KOPT-K1 (cell line): ENCODE results near the gene PCDHGA1.

Experiments used
- H3K27ac ChIP-seq: fragments of 200-600 bp; sonication (generic); 2 replicates; pipeline ENCODE4 v1.5.1; 2016; ENCODE audit warnings: antibody characterized with exemption, mild to moderate bottlenecking, low read depth, low read length; ENCODE audit not compliant: poor library complexity, severe bottlenecking
- H3K36me3 ChIP-seq: fragments of 200-600 bp; sonication (generic); 2 replicates; pipeline ENCODE4 v1.5.1; 2017; ENCODE audit warnings: antibody characterized with exemption, mild to moderate bottlenecking, low read length, moderate library complexity; ENCODE audit not compliant: insufficient read depth
- H3K9me3 ChIP-seq: fragments of 200-600 bp; sonication (generic); 2 replicates; pipeline ENCODE4 v1.5.1; 2017; ENCODE audit warnings: antibody characterized with exemption, low read length, mild to moderate bottlenecking; ENCODE audit not compliant: insufficient read depth, poor library complexity, severe bottlenecking

Gene PCDHGA1

DNA sequence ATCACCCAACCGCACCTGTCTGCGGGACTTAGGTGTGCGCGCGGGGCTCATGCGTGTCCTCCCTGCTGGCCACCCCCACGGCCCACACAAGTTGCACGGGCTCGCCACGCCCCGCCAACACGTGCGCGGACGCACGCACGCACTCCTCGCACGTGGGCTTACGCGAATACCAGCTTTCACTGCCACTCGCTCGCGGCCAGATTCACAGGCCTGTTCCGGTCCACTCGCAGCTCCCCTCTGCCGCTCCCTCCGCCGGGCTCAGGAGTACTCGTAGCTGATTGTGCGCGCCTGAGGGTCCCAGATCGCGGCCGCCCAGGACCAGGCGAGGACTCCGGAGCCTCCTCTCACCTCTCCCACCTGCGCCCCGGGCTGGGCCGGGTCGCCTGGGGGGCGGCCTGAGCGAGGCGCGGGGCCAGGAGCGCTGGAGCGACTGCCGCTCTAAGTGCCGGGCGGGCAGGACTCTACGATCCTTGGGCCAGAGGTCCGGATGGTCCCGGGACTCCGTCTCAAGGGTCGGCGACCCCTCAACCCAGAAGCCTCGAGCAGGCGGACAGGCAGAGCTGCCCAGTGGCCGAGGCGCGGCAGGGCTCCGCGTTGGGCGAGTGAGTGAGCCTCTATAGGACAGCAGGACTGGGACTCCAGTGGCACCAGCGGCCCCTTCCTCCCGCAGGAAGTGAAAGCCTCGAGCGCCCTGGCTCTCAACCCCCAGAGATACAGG lies 162.0 kb downstream of the PCDHGA1 start:
- H3K9me3 ChIP-seq = no peaks in the 10 kb centered on the region
- H3K36me3 ChIP-seq = no peaks in the 10 kb centered on the region
- H3K27ac ChIP-seq = no peak overlapping the region

DNA sequence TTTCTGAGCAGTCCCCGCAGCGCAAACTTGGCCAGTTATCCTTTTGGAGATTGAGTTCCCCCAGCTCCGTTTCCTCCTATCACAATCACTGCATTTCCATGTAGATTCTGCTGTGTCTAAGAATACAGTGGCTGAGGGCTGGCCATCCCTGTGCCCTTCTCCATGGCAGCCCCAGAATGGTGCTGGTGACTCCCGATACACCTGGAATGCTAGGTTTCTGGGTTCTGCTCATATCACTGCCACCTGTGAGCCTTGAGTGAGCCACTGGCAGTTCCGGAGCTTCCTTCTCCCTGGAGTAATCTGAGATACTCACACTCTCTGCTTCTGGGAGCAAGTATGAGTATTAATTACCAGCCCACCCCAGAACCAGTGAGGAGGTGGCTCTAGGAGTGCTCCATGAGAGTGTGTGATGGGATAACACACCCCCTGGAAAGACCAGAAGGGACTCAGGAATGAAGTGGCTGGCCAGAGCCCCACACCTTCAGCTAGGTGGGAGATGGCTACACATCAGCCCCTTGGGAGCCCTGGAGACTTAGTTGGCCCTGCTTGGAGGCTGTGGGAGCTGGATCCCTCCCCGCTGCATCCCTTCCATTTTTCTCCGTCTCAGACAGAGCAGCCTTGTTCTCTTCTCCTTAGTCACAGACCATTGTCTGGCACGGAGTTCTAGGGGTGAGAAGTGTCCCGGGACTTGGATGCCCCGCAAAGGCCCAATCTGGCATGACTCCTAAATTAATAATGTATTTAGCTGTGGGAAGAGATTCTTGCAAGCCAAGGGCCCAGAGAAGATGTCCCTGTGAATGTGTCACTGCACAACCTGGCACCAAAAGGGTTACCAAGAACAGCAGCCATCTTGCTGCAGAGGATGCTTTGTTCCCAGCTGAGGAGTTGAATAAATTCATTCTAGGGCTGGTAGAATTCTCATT lies 163.4 kb downstream of the PCDHGA1 start:
- Histone ChIP-seq H3K9me3 (no peaks in the 10 kb centered on the region), H3K36me3 (no peaks in the 10 kb centered on the region), H3K27ac (no peak overlapping the region)

DNA sequence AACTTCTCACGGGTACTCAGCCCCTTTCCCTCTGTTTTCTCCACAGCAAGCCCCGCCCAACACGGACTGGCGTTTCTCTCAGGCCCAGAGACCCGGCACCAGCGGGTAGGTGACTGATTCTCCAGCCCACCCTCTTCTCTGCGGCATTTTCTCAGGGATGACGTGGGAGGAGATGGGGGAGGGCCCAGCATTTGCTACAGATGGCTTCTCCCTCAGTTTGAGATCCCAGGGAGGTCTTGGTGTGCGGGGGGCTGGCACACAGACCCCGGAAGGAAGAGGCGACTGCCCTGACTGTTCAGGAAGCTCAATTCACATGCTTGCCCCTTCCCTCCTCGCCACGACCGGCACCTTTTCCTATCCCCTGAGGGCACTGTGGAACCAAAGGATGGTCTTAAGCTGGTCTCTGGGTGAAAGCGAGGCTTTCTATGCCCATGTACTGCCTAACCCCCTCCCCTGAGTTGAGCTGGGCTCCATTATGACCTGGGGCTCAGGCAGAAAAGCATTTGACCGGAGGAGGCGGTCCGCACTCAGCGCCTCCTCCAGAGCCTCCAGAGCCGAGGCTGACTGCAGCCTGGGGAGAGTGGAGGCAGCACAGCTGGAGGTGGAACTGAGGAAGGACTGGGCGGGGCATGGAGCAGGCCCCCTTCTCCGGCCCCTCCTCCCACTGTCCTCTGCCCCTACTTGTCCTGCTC lies 164.6 kb downstream of the PCDHGA1 start:
- no peaks in the 10 kb centered on the region for H3K36me3 ChIP-seq
- no peaks in the 10 kb centered on the region for H3K9me3 ChIP-seq
- no peak overlapping the region for H3K27ac ChIP-seq

DNA sequence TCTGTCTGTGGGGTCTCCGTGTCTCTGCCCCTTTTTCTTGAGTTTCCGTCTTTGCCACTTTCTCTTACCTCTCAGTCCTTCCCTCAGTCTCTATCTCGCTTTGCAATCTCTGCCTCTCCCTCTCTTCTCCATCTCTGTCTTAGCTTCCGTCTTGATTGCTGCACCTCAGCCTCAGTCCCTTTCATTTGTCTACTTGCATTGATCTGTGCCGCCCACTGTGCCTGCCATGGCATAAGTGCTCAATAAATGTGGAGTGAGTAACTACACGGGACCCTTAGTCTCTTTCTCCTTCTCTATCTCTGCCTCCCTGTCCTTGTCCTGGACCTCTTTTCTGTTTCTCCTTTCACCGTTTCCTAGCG lies 165.1 kb downstream of the PCDHGA1 start:
- Histone ChIP-seq H3K27ac (no peak overlapping the region), H3K36me3 (no peaks in the 10 kb centered on the region), H3K9me3 (no peaks in the 10 kb centered on the region)

DNA sequence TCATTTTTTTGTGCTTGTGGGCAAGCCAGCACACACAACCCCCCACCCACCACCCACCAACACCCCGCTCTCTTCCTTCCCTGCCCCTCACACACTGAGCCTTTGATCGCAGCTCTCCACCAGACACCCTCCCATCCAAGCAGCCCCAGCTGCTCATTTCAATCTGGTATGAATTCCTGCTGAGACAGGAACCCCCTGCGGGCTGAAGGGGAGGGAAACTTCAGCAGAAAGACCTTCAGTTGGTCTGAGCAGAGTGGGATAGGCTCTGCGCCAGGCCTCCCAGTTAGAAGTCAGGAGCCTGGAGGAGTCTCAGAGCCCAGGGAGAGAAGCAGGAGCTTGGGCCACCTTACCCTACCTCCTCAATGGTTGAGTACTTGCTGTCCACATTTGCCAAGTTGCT lies 165.7 kb downstream of the PCDHGA1 start:
- Histone ChIP-seq H3K36me3 (no peaks in the 10 kb centered on the region), H3K9me3 (no peaks in the 10 kb centered on the region), H3K27ac (no peak overlapping the region)

DNA sequence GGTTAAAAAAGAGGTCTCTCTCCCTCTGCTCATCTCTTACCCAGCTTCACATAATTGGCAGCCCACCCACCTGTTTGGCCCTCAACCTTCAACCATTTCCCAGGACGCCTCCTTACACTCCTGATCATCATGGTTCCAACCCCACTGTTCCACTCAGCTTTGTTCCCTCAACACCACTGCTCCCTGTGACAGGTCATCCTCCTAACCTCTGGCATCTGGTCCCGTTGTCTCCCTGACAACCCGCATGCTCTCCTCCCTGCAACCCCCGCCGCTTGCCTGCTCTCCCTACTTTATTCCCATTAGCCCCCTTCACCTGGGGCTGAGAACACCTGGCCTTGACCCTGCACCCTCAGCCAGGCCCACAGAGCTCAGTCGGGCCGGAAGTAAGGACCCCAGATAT lies 171.4 kb downstream of the PCDHGA1 start:
- Histone ChIP-seq H3K9me3 (no peaks in the 10 kb centered on the region), H3K27ac (no peak overlapping the region), H3K36me3 (no peaks in the 10 kb centered on the region)

DNA sequence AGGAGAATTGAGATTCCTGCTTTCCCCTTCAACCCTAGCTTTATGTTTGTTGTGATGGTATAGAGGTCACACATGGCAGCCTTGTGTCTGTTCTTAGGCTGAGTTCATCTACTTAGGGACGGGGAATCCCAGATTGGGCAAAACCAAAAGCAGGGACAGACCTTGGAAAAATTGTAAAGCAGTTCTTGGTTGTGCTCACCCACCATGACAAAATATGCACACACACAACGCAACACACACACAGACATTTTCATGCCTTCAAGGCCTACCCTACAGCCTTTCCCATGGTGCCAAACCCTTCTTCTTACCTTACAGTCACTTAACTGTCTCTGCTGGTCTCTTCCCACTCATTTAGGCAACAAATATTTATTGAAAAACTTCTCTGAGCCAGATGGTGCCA lies 173.4 kb downstream of the PCDHGA1 start:
- no peaks in the 10 kb centered on the region for H3K9me3 ChIP-seq
- H3K36me3 ChIP-seq = no peaks in the 10 kb centered on the region
- H3K27ac ChIP-seq = no peak overlapping the region

DNA sequence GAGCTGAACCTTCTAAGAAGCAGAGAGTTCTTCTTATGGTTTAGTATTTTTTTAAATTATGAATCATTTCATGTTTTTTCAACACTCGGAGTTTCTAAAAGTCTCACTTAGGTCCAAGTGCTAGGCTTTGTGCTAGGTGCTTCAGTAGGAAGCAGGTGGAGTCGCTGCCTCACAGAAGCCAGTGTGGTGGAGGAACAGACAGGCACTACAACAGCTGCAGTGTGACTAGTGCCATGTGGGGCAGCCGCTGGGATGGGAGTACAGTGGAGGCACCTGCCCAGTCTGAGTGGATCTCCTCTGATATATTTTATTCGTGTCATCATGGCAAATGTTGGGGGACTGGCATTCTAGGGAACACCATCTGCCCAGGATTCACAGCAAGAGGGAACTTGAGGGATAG lies 173.9 kb downstream of the PCDHGA1 start:
- no peaks in the 10 kb centered on the region for H3K36me3 ChIP-seq
- no peak overlapping the region for H3K27ac ChIP-seq

DNA sequence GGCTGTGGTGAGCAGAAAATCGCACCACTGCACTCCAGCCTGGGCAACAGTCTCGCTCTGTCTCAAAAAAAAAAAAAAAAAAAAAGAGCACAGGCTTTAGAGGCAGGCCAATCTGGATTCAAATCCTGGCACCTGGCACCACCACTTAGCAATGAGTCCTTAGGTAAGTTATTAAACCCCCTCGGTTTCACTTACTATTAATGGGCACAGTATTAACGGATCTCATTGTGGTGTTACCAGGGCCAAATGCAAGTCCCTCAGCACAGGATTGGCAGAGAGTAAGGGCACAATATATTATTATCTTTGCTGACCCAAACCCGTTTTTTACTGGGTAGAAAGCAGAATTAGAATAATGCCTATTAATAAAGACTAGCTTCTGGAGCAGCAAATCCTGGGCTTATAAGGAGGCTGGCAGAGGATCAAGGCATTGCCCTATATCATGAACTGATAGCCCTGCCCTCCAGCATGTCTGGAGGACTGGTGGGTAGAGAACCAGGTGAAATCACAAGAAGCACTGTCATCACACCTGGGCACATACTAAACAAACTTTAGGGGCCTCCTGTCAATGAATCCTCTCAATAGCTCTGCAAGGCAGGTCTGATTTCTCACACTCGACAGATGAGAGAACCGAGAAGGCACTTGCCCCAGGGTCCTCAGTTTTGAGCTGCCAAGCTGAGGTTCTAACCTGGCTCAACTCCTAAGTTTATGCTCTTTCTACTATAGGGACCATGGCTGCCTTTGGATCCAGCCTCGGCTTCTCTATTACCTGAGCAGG lies 176.3 kb downstream of the PCDHGA1 start:
- no peaks in the 10 kb centered on the region for H3K36me3 ChIP-seq
- no peak overlapping the region for H3K27ac ChIP-seq
- no peaks in the 10 kb centered on the region for H3K9me3 ChIP-seq

More for the DNA sequence above, 173.9 kb downstream of the PCDHGA1 start:
- no peaks in the 10 kb centered on the region for H3K9me3 ChIP-seq

DNA sequence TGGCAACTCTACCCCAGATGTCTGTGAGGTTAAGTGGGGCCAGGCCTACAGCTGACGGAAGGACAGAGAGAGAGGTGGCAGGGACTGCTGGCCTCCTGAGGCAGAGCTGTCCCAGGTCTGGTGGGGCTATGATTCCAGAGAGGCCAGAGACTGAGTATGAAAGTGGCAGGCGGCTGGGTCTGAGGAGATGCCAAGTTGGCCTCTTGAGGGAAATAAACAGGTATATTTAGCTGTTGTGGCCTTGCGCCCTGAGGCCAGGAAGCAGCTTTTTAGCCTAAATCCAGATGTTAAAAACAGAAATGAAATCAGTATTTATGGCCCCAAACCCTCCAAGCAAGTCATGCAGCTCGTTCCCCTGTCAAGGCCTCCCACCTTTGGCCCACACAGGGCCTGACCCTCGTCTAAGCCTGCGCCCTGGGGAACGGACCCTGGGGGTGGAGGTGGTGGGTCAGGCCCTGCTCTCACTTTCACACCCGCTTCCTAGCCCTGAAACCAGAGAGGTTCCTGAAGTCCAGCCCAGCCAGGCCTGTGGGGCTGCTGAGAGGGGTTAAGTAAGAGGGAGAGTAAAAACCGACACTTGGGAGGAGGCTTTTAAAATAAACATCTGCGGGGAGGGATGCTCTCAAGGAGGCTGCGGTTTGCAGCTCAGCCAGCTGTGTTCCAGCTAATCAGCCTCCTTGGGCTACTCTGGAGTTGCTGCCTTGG lies 177.2 kb downstream of the PCDHGA1 start:
- no peaks in the 10 kb centered on the region for H3K36me3 ChIP-seq
- H3K9me3 ChIP-seq = no peaks in the 10 kb centered on the region
- H3K27ac ChIP-seq = no peak overlapping the region

DNA sequence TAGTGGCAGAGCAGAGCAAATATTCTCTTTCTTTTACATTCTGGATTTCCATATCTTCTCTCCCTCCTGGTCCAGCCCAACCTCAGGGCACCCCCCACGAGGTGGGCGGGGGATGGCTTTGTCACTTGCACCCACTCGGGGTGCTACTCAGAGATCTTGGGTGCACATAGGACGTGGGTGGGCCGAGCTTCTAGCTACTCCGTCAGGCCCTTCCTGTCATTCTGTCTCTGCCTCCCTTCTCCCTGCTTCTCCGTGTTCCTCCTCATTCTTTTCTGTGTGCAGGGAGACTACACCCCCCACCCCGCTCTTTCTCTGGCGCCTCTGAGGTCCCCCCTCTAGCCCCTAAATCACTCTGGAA lies 178.1 kb downstream of the PCDHGA1 start:
- Histone ChIP-seq H3K9me3 (no peaks in the 10 kb centered on the region), H3K27ac (no peak overlapping the region), H3K36me3 (peaks cover 7% of the 10 kb centered on the region; the same call in 1 of the 2 replicates)

DNA sequence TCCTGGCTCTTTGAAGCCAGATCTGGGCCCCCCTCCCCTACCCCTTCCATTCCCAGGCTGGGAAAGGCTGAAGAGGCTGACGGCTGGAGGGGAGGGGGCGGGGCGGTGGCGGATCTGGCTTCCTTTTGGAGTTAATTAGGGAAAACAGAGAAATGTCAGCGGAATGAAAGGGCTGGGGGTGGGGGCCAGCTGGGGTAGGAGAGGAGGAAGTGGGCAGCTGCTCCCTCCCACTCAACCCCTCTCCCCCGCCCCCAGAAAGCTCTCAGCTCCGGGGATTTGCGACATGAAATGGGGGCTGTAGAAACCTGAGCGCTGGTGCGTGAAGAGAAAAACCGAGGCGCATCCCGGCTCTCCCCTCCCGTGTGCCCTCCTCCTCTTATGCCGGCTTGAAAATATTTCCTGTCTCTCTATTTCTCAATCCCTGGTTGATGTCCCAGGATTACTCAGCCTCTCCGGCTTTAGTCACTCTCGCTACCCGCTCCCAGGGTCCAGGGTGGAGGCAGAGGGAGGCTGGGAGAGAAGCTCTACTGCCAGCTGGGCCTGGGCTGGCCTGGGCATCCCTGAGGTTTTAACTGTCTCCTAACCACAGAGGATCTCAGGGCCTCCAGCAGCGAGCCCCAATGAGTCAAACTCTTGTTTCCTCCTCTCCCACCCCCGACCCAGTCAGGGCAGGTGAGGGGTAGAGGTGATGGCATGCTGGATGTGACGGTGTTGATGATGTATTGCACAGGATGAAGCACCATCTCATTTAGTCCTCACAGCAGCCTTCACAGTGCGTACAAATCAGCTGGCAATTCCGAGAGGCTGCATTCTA lies 178.7 kb downstream of the PCDHGA1 start:
- Histone ChIP-seq H3K36me3 (peaks cover 12% of the 10 kb centered on the region; the same call in 1 of the 2 replicates), H3K9me3 (no peaks in the 10 kb centered on the region), H3K27ac (no peak overlapping the region)

DNA sequence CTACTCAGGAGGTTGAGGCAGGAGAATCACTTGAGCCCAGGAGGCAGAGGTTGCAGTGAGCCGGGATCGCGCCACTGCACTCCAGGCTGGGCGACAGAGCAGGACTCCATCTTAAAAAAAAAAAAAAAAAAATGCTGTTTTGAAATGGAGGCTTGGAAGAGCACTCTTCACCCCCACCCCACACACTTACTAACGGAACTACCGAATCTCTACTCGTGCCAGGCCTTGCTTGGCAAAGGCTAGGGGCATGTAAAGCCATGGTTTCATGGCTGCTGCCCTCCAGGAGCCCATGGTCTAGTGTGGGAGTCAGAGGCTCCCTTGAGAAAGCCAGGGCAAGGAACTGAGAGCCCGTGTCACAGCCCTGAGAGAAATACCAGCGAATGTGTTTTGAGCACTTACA lies 179.8 kb downstream of the PCDHGA1 start:
- Histone ChIP-seq H3K27ac (no peak overlapping the region), H3K36me3 (peaks cover 24% of the 10 kb centered on the region), H3K9me3 (no peaks in the 10 kb centered on the region)
